ENCODE measurements around the gene MAPK14.

MAPK14 gene

DNA sequence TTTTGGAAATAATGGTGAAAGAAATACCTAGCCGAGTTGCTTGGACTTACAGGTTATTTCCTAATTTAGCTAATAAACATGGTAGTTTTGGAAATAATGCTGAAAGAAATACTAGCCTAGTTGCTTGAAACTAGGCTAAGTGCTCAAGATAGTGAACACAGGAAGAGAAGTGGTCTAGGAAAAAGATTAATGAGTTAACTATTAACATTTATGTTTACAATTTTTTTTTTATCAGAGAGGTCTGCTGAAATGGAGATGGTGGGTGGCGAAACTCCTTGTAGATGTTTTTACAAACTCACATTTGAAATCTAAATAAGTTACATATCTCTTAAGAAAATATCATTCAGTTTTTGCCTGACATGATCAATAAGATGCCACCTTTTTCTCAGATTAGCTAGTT lies 39.2 kb downstream of the MAPK14 start:
- H3K4me3 ChIP-seq (ENCODE audit: low read depth, low read length): no peak overlapping the region
- no peak for TF ChIP-seq CTCF (IDR thresholded peaks at IDR 0.05; ENCODE audit: insufficient read depth, low read depth, low read length, missing control alignments)
- no peak for DNase-seq (ENCODE audit: low read depth)

- H3K4me3 ChIP-seq (ENCODE audit: low read depth, low read length): no peak overlapping the region
- TF ChIP-seq CTCF (IDR thresholded peaks at IDR 0.05; ENCODE audit: insufficient read depth, low read depth, low read length, missing control alignments): no peak
- no peak for DNase-seq (ENCODE audit: low read depth)
Observed at GRCh38 chr6:36067374-36068011, 39.9 kb downstream of the MAPK14 start.

DNA sequence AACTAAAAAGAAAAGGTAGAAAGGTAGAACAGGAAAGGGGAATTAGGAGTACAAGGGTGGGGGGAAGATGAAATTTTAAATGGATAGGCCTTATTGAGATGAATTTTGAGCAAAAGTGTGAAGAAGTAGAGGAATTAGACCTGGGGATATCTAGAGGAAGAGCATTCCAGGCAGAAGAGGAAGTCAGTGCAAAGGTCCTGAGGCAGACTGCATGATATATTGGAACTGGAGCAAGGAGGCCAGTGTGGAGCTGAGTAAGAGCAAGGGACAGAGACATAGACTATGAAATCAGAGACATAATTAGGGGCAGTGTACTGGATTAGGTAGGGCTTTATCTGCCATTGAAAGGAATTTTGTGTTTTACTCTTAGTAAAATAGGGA lies 40.4 kb downstream of the MAPK14 start:
- H3K4me3 ChIP-seq (ENCODE audit: low read depth, low read length): no peak overlapping the region
- TF ChIP-seq CTCF (IDR thresholded peaks at IDR 0.05; ENCODE audit: insufficient read depth, low read depth, low read length, missing control alignments): no peak
- no peak for DNase-seq (ENCODE audit: low read depth)

DNA sequence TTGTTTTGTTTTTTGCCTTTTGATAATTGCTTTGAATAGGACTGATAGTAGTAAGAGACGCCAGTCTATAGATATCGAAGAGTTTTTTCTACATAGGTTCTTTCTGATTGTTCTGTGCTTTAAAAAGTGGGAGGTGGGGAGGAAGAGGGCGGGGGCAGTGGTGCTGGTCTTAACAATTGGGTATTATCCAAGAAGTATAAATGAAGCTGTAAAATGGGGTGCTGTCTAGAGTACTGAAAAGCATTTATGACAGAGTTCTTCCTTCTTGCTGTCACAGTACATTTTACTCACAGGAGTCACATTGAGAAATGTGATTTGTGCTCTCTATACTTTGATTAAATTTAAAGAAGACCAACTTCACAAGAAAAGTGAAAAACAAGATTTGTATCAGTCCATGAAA lies 41.0 kb downstream of the MAPK14 start:
- H3K4me3 ChIP-seq (ENCODE audit: low read depth, low read length): no peak overlapping the region
- no peak for DNase-seq (ENCODE audit: low read depth)
- TF ChIP-seq CTCF (IDR thresholded peaks at IDR 0.05; ENCODE audit: insufficient read depth, low read depth, low read length, missing control alignments): no peak

- TF ChIP-seq CTCF (IDR thresholded peaks at IDR 0.05; ENCODE audit: insufficient read depth, low read depth, low read length, missing control alignments): no peak
- H3K4me3 ChIP-seq (ENCODE audit: low read depth, low read length): no peak overlapping the region
- no peak for DNase-seq (ENCODE audit: low read depth)
Observed at GRCh38 chr6:36069573-36069972, 42.0 kb downstream of the MAPK14 start.

GRCh38 chr6:36070252-36070651 lies 42.6 kb downstream of the MAPK14 start:
- H3K4me3 ChIP-seq (ENCODE audit: low read depth, low read length): no peak overlapping the region
- no peak for DNase-seq (ENCODE audit: low read depth)
- no peak for TF ChIP-seq CTCF (IDR thresholded peaks at IDR 0.05; ENCODE audit: insufficient read depth, low read depth, low read length, missing control alignments)

GRCh38 chr6:36071281-36071680 lies 43.7 kb downstream of the MAPK14 start:
- TF ChIP-seq CTCF (IDR thresholded peaks at IDR 0.05; ENCODE audit: insufficient read depth, low read depth, low read length, missing control alignments): no peak
- DNase-seq (ENCODE audit: low read depth): no peak
- no peak overlapping the region for H3K4me3 ChIP-seq (ENCODE audit: low read depth, low read length)
